Measurements from ENCODE around the gene GPX2. TPM values are rescaled to one million over a fixed set of nuclear protein-coding genes. Genes with fewer than 3 reads are reported as not detected.

Gene GPX2
- total RNA-seq, 1 experiment from 2014 or later = 4.3 TPM

DNA sequence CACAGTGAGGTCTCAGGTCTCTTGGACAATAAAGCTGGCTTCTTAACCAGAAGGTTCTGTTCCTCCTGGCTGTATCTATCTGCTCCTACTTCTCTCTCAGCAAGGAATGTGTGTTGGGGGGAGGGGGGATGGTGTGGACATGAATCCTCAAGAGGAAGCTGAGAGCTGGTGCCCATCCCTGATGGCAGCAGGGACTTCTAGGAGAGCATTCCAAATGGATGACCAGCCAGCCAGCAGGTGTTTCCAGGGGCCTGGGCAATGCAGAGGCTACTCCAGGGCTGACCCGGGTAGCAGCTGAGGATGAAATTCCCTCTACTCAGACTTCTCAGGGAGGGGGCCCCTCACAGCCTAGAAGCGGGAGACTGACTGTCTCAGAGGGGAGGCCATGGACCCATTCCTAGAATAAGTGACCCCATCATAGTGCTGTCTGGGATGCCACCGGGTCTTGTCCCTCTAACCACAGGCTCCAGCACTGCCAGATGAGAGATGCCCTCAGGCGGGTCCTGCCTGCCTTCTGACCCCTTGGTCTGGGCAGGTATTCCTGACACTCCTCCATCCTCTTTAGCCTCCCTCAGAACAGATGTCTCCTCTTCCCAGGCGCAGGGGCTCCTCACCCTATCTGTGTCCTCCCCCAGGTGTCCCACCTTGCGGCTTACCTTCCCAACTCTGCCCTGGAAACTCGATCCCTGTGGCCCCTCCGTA is 28.4 kb upstream of the GPX2 start:
- H3K36me3 ChIP-seq (ENCODE audit: low read depth, low read length) = no peaks in the 10 kb centered on the region
- H3K27ac ChIP-seq (ENCODE audit: low read length) = no peak overlapping the region
- no peak overlapping the region for H3K9ac ChIP-seq (ENCODE audit: low read length)
- H3K27me3 ChIP-seq (ENCODE audit: low read length) = no peaks in the 10 kb centered on the region
- ChIA-PET POLR2A (ENCODE audit: unreplicated experiment) (interaction anchor here (0.7 kb wide), 1 partner anchor 431 kb away, joined by 4 read pairs; no protein-coding TSS in a partner anchor), CTCF (no interaction called here)
- TF ChIP-seq EZH2phosphoT487 (IDR thresholded peaks at IDR 0.05; ENCODE audit: borderline replicate concordance, low read length) (no peak), EZH2 (IDR thresholded peaks at IDR 0.05; ENCODE audit: low read length, unreplicated experiment) (no peak)
- TF ChIP-seq, protein P1, sequence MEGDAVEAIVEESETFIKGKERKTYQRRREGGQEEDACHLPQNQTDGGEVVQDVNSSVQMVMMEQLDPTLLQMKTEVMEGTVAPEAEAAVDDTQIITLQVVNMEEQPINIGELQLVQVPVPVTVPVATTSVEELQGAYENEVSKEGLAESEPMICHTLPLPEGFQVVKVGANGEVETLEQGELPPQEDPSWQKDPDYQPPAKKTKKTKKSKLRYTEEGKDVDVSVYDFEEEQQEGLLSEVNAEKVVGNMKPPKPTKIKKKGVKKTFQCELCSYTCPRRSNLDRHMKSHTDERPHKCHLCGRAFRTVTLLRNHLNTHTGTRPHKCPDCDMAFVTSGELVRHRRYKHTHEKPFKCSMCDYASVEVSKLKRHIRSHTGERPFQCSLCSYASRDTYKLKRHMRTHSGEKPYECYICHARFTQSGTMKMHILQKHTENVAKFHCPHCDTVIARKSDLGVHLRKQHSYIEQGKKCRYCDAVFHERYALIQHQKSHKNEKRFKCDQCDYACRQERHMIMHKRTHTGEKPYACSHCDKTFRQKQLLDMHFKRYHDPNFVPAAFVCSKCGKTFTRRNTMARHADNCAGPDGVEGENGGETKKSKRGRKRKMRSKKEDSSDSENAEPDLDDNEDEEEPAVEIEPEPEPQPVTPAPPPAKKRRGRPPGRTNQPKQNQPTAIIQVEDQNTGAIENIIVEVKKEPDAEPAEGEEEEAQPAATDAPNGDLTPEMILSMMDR (conservative IDR thresholded peaks at IDR 0.05; ENCODE audit: low read depth, low read length) = no peak
- H4K20me1 ChIP-seq (ENCODE audit: low read length) = no peaks in the 10 kb centered on the region
- ATAC-seq = peak; percentile 8
- H3K9me3 ChIP-seq (ENCODE audit: low read length) = no peaks in the 10 kb centered on the region
- no peaks in the 10 kb centered on the region for H3F3A ChIP-seq (ENCODE audit: low read length, unreplicated experiment)
- DNase-seq = peak; percentile 61
- peak overlapping the region; percentile 77 for H3K4me3 ChIP-seq (ENCODE audit: low read length)
- H3K9me2 ChIP-seq (replicated peaks; ENCODE audit: low read length) = no peaks in the 10 kb centered on the region
- BruUV-seq (replicated peaks) = no TSS peak
- H3K79me2 ChIP-seq (ENCODE audit: low read length) = no peaks in the 10 kb centered on the region
- H2AFZ ChIP-seq (ENCODE audit: low read length) = no peak overlapping the region
- peaks cover 29% of the 10 kb centered on the region for H3K4me1 ChIP-seq (ENCODE audit: insufficient read depth, low read length)
- intact Hi-C loops (cut with micrococcal nuclease) = no loop called here
- H3K4me2 ChIP-seq (ENCODE audit: low read length) = peak overlapping the region; percentile 94

DNA sequence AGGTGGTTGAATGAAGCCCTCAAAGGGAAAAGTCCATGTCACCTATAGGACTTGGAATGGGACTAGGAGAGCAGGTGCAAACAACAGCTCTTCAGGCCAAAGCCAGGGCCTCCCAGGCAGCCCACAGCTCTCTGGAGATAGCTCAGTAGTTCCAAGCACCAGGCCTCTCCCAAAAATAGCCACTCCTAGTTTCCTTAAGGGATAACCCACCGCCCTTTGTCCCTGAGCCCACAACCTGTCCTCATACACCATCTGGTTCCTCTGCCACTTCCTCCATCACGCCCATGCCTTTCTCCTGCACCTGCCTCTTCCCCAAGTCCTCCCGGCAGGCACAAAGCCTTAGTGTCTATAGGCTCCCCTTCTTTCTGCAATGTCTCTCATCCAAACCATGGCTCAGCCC is 27.5 kb upstream of the GPX2 start:
- CTCF ChIA-PET = interaction anchor here (0.7 kb wide), 1 partner anchor 17 kb away, joined by 3 read pairs; the partner anchor contains the start of gene FNTB
- POLR2A ChIA-PET (ENCODE audit: unreplicated experiment) = no interaction called here
- intact Hi-C loops (cut with micrococcal nuclease) = no loop called here

More for the DNA sequence above, 27.5 kb upstream of the GPX2 start:
- Histone ChIP-seq H3K4me3 (ENCODE audit: low read length) (no peak overlapping the region), H3K9ac (ENCODE audit: low read length) (no peak overlapping the region), H3K27ac (ENCODE audit: low read length) (no peak overlapping the region), H3K27me3 (ENCODE audit: low read length) (no peaks in the 10 kb centered on the region), H3K36me3 (ENCODE audit: low read depth, low read length) (no peaks in the 10 kb centered on the region), H3K4me2 (ENCODE audit: low read length) (peak overlapping the region; percentile 94; the same call in 1 of the 2 replicates), H3K4me1 (ENCODE audit: insufficient read depth, low read length) (peaks cover 29% of the 10 kb centered on the region), H2AFZ (ENCODE audit: low read length) (no peak overlapping the region), H4K20me1 (ENCODE audit: low read length) (no peaks in the 10 kb centered on the region), H3K79me2 (ENCODE audit: low read length) (no peaks in the 10 kb centered on the region), H3K9me3 (ENCODE audit: low read length) (no peaks in the 10 kb centered on the region), H3K9me2 (replicated peaks; ENCODE audit: low read length) (no peaks in the 10 kb centered on the region), H3F3A (ENCODE audit: low read length, unreplicated experiment) (no peaks in the 10 kb centered on the region)
- BruUV-seq (replicated peaks) = no TSS peak
- DNase-seq (no peak), ATAC-seq (no peak)
- TF ChIP-seq EZH2 (IDR thresholded peaks at IDR 0.05; ENCODE audit: low read length, unreplicated experiment) = no peak
- TF ChIP-seq EZH2phosphoT487 (IDR thresholded peaks at IDR 0.05; ENCODE audit: borderline replicate concordance, low read length) = no peak
- TF ChIP-seq, protein P1 (conservative IDR thresholded peaks at IDR 0.05; ENCODE audit: low read depth, low read length) = no peak

Measured in PC-3 (cell line).